GM18867 (cell line): ENCODE data around the gene TCERG1L.

Experiments
- ATAC-seq: cut with Tn5 transposase; IDR thresholded peaks from one replicate; pipeline ENCODE4 v1.9.1; 2021; ENCODE audit warnings: mild to moderate bottlenecking, moderate library complexity; ENCODE audit not compliant: unreplicated experiment

Gene TCERG1L

DNA sequence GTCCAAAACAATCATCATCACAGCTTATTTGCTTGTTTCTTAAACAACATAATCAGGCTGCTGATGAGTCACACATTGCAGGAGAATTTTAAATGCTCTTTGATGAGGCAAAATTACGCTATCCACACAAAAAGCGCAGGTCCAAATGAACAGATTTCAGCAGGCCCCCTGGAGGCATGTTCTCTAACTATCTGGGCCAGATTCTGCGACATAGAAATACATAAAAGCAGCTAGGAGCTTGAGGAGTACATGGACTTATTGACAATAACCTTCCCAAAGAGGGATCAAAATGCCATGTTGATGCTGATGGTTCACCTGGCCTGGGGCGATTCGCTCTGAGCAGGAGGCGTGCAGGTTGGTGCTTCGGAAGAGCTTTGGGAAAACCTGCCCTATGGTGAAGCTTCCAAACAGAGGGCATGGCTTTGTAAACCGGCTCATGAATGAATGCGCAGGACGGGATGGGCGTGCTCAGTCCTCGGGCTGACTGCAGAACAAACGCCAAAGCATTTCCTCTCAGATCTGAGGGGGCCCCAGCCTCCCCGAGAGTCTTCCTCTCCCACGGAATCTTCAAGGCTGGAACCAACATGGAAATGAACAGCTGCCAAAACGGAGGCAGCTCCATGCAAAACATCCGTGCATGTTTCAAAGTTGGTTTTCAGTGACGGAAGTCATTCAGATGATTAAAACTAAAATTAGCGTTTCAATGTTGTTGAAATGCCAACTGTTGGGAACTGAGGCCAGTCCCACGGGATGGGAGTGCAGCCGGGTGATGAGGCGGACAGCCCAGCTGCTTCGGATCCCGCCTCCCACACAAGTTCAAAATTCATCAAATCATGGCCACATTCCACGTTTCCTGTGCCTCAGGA lies 179.6 kb downstream of the TCERG1L start:
- ATAC-seq: no peak

DNA sequence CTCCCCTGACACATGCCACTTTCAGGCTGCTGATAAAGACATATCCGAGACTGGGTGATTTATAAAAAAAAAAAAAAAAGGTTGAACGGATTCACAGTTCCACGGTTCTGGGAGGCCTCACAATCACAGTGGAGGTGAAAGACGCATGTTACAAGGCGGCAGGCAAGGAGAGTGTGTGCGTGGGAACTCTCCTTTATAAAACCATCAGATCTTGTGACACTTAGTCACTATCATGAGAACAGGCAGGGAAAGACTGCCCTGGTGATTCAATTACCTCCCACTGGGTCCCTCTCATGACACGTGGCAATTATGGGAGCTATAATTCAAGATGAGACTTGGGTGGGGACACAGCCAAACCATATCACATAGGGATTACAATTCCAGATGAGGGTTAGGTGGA lies 181.5 kb downstream of the TCERG1L start:
- ATAC-seq: no peak

DNA sequence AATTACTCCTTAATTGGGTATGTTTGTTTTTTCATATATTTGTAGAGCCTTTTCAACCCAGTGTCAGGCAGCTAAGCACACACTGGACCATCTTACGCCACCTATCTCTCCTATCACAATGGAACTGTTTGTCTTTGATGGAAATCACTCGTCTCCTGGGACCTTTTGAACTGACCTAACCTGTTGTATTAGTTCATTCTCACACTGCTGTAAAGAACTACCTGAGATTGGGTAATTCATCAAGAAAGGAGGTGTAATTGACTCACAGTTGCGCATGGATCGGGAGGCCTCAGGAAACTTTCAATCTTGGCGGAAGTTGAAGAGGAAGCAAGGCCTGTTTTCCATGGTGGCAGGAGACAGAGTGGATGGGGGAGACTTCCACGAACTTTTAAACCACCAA lies 182.0 kb downstream of the TCERG1L start:
- ATAC-seq: no peak

DNA sequence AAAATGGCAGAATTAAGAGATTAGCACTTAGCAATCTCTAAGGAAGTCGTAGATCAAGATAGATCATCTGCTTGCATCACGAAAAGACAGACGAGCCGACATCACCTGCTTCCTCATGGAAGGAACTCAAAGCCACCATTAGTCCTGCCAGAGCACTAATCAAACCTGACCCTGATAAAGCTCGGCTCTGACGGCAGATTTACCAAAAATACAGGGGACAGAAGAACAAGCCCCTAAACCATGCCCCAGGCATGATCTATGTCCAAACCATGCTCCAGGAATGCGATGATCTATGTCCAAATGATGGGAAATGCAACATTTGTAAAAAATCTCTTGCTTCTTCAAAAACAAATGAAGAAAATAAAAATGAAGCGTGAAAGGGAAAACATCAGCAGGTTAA lies 182.8 kb downstream of the TCERG1L start:
- ATAC-seq: no peak

DNA sequence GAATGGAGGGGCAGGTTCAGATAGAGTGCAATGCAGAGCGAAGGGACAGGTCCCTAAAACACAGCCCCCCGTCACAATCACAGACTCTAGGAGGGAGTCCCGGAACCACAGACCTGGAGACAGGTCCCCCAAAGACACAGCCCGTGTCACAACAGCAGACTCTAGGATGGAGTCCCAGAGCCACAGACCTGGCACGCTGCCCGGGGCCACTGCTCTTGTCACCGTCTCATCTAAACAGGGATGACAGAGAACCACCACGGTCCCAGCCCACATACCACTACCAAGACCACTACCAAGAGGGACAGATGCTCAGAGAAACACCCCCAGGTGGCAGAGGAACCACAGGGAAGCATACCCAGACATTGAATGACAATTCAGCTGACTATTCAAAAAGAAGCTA lies 183.9 kb downstream of the TCERG1L start:
- ATAC-seq: no peak

DNA sequence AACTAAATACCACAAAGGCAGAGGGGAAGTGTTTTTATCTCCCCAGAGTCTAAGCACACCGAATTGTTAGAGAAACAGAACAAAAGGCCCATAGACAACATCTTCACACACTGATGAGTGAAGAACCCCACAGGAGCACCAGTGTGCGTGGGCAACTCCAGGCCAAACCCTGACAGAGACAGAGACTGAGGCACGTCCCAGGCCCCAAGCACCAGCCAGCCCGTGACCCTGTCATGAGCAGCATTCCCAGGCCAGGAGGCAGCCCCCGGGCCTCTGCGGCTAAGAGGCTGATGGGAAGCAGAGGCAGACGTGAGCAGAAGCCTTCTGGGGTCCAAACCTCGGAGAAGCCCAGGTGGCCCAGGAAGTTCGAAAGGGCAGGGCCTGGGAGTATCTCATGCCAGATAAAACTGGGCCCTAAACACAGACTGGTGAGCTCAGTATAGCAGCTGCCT lies 184.4 kb downstream of the TCERG1L start:
- ATAC-seq: no peak

DNA sequence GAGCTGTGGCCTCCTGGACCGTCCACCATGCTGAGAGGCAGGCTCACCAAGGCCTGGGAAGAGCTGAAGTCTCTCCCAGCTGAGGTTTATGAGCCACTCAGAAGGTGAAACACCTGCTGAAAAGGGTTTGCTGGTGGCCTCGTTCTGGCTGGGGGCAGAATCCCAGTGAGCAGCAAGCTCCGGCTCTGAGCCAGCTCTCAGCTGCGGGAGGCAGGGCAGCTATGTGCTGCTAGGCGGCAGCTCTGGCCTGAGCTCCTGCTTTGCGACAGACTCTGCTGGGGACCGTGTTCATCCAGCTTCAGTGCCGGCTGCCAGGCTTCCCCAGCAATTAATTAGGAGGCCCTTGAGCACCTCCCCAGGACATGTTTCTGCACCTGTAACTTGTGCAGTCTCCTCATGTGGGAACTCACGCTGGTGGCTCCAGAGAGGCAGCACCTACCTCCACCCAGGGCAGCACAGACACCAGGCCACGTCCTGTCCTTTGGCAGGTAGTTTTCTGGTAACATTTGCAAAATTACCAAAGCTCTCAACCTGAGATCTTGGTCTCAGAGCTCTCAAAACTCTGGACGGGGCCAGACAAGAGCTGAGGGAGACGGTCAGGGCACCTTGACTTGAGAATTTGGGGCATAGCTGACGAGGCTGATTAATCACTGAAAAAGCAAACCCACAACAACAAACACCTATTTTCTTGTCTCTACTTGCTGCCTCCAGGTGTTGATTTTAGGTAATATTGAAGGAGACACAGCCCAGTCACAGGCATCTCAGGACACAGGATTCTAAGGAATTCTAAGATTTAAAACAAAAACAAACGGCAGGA lies 185.0 kb downstream of the TCERG1L start:
- ATAC-seq: no peak

DNA sequence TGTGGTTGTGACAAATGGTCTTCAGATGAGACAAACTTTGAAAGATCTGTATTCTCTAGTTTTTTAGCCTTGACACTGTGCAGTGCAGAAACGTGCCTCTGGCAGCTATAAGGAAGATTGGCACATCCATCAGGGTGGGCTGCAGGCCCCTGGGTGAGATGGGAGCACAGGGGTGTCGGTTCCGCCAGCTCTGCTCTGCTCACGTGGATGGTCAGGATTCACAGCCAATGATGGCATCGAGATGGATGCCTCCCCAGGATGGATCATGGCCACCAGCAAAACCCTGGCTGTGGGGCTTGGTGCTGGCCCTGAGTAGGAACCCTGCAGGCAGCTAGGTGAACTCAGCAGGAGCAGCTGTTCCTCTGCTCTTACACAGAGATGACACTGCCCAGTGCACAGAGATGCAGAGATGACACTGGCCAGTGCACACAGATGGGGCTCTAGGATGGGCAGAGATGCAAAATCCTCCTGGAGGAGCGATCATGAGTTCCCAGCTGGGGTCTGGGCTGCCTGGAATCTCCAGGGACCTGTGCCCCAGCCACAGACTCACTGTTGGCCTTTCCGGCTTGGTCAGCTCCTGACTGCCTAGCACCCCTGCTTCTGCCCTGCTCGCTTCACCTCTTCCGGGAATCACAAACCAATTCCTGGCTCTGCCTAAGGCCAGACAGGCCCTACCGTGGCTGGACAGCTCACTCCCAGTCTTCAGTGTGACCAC lies 185.9 kb downstream of the TCERG1L start:
- ATAC-seq: no peak

DNA sequence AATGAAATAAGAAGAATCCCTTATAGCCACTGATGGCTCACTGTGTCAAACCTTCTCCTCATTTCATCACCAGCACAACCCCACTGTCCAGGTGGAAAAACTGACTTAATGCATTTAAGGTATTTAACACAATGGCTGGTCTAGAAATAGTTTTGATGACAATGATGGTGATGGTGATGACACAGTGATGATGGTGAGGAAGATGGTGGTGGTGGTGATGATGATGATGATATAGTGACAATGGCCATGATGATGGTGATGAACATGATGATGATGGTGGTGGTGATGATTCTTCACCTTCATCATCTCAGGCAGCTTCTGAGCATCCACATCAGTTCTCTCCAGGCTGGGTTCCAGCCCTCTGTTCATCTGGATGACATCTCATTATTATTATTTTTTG lies 186.6 kb downstream of the TCERG1L start:
- ATAC-seq: no peak

DNA sequence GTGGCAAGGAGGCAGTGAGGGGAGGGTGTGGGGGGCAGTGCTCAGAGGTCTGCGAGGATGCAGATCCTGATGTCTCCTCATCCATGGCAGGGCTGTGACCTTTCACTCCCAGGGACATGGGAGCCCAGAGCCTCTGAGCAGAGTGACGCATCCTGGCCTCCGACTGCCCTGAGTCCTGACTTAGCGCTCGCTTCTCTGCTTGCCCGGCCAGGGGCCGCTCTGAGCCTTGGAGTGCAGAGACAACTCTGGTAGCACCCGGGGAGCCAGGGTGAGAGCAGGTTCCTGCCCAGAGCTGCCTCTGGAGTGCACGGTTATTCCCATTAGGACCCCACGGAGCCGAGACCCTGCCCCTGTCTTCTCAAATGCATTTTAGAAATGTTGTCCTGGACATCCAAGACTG lies 188.0 kb downstream of the TCERG1L start:
- no peak for ATAC-seq

DNA sequence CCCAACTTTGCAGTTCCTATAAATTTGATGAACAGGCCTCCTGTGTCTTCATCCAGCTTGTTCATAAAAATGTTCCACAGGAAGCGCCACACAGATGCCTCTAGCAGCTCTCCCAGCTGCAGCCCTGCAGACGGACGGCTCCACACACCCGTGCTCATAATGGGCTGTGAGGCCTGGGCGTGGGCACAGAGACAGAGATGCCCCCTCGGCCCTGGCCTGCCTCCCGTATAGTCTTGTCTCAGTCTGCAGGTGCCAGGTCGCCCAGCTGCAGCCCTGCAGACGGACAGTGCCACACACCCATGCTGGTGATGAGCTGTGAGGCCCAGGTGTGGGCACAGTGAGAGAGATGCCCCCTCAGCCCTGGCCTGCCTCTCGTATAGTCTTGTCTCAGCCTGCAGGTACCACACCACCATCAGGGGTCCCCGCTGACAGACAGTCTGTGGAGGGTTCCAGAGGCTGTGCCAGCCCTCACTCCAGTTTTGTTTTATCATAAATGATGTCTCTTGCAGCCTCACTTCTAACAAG lies 189.9 kb downstream of the TCERG1L start:
- no peak for ATAC-seq

DNA sequence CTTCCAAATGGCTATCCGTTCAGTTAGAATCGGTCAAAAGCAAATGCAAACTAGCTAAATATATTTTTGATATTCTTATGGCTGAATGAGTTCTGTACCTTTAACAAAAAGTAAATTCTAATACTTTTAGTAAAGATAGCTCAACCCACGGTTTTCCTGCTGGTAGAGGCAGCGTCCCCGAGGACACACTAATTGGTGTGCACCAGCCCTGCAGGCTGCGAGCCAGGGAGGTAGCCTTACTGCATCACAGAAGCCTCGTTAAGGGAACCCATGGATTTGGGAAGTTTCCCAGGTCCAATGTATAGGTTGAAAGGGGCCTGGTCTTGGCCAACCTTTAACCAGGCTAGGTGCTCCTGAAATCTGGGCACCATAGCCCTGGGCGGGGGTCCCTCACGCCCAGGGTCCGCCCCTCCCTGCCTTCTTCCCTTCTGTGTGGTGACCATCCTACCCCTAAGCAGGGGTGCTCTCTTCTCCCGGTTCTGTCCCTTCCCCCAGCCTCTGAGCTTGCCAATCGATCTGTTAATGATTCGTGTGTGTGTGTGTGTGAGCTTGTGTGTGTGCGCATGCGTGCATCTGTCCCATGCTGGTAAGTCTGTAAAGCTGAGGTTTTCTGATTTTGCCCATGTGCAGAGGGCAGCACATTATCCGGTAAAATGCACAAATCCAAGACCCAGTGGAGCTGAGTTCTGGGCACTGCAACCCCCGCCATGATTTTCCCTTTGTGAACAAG lies 191.7 kb downstream of the TCERG1L start:
- no peak for ATAC-seq

DNA sequence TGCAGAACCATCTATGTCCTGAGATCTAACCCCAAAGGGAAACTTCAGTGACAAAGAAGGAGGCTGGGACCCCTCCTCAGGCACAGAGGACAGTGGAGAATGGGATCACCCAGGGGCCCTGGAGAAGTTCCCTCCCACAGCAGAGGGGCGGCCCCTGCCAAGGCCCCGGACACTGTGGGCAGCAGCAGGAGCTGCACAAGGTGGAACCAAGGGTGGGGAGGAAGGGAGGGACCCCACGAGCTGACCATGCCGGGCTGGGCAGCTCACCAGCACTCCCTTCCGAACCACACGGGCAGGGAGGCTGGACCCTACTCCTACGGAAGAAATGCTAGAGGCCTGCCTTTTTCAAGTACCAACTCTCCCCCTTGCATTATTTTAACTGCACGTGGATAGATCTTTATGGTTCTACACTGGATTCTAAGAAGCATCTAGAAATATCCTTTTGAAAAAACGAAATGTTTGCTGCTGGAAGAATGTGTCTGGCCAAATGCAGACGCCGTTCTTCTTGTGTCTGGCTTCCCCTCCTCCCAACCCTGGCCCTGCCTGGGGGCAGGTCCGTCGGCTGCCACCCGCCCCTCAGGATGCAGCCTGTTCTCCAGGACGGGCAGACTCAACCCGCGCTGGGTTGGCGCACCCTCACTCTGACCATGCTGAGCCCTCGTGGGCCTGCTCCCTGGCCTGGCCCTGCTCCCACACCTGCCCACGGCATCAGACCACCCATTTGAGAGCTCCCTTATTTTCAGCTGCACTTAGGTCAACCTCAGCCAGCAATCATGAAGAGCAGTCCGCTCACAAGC lies 193.9 kb downstream of the TCERG1L start:
- no peak for ATAC-seq

DNA sequence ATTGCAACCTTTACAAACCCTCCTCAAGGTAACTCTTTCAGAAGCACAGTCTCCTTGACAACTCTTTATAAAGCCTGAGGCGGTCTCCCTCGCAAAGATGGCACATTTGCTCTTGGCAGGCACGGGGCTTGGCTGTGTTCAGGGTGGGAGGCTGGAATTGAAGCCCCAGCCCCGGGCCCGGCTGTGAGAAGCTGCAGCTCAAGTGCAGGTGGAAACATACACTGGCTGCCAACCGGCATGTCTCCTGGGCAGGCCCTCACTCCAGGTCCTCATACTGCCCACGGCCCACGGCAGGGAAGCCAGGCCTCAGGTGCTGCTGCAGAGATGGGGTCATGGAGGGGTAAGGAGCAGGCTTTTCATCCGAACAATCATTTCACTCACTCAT lies 194.5 kb downstream of the TCERG1L start:
- no peak for ATAC-seq

DNA sequence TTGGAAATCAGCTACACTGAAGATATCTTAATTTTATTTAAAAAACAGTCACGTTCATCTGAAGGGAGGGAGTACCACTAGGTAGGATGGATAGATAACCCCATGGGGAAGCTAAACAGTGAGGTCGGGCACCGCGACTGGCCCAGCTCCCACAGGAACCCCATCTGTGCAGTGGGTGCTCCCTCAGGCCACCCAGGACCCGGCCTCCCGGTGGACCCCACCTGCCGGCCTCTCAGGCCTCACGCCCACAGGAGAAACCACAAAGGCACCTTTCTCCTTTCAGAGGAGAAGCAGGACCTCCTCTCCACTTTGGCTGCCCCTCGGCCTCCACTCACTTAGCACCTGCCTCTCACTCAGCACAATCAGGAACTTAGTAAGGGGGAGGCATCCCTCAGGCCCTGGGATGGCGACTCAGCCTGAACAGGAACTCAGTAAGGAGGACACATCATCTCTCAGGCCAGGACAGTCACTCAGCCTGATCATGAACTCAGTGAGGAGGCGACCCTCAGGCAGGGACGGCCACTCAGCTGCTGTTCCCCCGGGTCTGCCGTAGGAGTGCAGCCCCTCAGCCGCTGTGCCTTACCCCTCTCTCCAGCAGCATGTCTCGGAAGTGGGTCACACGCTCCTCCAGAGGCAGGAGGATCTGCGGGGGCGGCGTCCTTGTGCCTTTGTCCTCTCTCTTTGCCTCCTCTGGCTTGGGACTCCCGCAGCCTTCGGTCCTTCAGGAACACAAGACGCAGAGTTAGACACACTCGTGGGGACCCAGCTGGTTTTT lies 195.1 kb downstream of the TCERG1L start:
- no peak for ATAC-seq

DNA sequence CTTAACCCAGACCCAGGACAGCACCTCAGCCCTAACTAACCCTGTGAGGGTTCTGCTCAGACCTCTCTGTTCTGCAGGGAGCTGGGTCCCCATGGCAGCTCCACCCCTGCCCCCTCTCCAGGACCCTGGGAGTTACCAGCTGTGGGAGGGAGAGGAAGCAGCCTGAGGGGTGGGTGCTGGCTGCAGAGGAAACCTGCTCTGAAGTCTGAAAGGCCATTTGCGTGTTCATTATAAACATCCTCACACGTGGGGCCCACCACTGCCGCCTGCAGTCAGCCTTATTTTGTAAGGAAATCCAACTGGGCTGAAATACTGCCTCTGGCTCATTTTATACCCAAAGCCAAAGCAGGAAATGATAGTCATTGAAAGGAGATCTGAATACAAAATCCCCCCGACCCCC lies 195.7 kb downstream of the TCERG1L start:
- ATAC-seq: no peak

DNA sequence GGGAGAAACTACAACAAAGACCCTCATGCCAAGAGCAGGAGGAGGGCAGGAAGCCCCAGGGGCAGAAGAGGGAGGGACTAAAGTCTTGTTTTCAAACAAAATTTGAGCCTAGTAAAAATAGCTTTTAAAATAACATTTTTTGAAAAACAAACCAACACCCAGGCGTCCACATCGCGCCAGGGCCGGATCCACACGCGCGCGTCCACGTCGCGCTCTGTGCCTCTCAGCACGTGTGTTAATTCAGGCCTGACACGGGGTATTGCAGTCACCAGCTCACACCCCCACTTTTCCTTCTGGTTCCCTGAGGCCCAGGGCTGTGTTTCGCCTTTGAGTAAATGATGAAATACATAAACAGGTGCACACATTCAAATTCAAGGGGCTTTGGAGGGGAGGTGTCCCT lies 196.2 kb downstream of the TCERG1L start:
- no peak for ATAC-seq

DNA sequence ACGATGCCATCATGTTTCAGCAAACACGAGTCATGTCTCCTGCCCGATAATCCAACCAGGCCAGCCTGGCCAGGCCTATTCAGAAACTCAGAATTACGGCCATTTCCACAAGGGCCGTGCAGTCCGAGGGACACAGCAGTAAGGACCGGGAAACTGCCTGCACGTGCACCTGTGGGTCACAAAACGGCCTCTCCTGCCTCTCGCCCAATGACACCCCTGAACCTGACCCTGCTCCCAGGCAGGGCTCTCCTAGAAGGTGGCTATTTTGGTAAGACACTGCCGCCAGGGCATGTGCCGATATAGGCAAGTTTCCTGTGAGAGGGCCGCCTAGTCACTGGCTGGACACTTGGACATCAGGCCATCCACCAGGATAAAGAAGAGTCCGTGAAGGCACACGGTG lies 196.7 kb downstream of the TCERG1L start:
- ATAC-seq: no peak

DNA sequence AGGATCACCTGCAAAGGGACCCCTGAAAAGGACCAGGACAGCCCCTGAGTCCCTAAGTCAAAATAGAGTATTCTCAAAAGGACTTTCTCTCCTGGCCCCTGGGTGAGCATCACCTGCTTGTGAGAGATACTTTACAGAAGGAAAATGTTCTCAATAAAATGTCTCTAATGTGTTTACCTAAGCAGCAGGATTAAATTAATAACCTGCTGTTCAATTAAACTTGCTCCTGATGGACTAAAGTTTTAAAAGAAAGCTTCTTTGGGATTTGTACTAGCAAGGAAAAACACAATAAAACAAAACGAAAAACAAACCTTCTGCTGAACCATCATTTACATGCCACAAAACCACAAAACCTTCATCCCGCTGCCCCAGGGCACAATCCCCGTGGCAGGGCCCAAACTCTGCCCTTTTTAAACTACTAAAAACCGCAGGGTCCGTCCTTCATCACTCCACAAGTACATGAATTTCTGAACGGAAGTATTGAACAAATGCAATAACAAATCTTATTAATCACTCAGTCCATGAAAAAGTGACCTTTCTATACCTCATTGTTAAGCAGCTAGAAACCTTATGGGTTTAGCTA lies 197.7 kb downstream of the TCERG1L start:
- no peak for ATAC-seq
